ENCODE data around the gene DNAH10. TPM values are rescaled to one million over a fixed set of nuclear protein-coding genes. Genes with fewer than 3 reads are reported as not detected.

DNAH10 gene
- total RNA-seq, 2 experiments from 2014 or later: 0.38 to 0.43 TPM

GRCh38 chr12:123839826-123840225 is 77.7 kb downstream of the DNAH10 start:
- H3K27ac Mint-ChIP-seq: no peak overlapping the region

DNA sequence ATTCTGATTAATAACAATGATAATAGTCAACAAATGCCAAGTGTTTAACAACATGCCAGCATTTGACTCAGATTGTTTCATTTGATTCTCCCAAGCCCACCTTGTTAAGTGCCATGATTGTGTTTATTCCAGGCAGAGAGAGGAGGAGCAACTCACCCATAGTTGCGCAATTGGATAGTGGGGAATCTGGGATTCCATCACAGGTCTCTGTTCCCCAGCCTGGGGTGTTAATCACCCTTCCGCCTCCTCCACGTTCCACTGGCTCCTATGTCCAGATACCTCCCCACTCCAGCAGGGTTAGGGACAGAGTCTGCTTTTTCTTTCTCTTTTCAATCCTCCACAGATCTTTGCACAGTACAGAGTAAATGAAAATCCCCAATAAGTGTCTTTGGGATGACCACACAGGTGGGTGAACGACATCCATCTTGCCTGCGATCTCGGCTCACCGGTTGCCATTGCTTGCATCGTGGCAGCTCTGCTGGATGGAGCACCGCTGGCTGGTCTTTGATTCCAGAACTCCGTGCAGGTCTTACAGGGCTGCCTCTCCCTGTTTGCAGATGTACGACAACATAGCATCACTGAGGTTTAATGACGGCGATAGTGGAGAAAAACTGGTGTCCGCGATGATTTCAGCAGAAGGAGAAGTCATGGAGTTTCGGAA is 78.8 kb downstream of the DNAH10 start:
- no peak overlapping the region for H3K4me3 Mint-ChIP-seq
- ChIA-PET CTCF (interaction anchor here (1.7 kb wide), 1 partner anchor 195 kb away, joined by 3 read pairs; no protein-coding TSS in a partner anchor), POLR2A (no interaction called here)
- intact Hi-C loops (cut with micrococcal nuclease): no loop called here
- H3K27ac Mint-ChIP-seq: no peak overlapping the region
- H3K9me3 Mint-ChIP-seq: no peaks in the 10 kb centered on the region
- DNase-seq (no peak), ATAC-seq (no peak)
- no peaks in the 10 kb centered on the region for H3K27me3 Mint-ChIP-seq
- TF ChIP-seq, protein P1, sequence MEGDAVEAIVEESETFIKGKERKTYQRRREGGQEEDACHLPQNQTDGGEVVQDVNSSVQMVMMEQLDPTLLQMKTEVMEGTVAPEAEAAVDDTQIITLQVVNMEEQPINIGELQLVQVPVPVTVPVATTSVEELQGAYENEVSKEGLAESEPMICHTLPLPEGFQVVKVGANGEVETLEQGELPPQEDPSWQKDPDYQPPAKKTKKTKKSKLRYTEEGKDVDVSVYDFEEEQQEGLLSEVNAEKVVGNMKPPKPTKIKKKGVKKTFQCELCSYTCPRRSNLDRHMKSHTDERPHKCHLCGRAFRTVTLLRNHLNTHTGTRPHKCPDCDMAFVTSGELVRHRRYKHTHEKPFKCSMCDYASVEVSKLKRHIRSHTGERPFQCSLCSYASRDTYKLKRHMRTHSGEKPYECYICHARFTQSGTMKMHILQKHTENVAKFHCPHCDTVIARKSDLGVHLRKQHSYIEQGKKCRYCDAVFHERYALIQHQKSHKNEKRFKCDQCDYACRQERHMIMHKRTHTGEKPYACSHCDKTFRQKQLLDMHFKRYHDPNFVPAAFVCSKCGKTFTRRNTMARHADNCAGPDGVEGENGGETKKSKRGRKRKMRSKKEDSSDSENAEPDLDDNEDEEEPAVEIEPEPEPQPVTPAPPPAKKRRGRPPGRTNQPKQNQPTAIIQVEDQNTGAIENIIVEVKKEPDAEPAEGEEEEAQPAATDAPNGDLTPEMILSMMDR (IDR thresholded peaks at IDR 0.05): no peak
- H3K4me1 Mint-ChIP-seq (ENCODE audit: low read depth): no peaks in the 10 kb centered on the region
- no peaks in the 10 kb centered on the region for H3K36me3 Mint-ChIP-seq (ENCODE audit: low read depth)

More at GRCh38 chr12:123839826-123840225, 77.7 kb downstream of the DNAH10 start:
- POLR2A ChIA-PET: no interaction called here
- H3K4me1 Mint-ChIP-seq (ENCODE audit: low read depth): no peaks in the 10 kb centered on the region
- no peaks in the 10 kb centered on the region for H3K27me3 Mint-ChIP-seq
- CTCF ChIA-PET: no interaction called here
- ATAC-seq (no peak), DNase-seq (no peak)
- H3K4me3 Mint-ChIP-seq: no peak overlapping the region
- intact Hi-C loops (cut with micrococcal nuclease): no loop called here
- no peaks in the 10 kb centered on the region for H3K9me3 Mint-ChIP-seq
- TF ChIP-seq, protein P1 (IDR thresholded peaks at IDR 0.05): no peak
- no peaks in the 10 kb centered on the region for H3K36me3 Mint-ChIP-seq (ENCODE audit: low read depth)

DNA sequence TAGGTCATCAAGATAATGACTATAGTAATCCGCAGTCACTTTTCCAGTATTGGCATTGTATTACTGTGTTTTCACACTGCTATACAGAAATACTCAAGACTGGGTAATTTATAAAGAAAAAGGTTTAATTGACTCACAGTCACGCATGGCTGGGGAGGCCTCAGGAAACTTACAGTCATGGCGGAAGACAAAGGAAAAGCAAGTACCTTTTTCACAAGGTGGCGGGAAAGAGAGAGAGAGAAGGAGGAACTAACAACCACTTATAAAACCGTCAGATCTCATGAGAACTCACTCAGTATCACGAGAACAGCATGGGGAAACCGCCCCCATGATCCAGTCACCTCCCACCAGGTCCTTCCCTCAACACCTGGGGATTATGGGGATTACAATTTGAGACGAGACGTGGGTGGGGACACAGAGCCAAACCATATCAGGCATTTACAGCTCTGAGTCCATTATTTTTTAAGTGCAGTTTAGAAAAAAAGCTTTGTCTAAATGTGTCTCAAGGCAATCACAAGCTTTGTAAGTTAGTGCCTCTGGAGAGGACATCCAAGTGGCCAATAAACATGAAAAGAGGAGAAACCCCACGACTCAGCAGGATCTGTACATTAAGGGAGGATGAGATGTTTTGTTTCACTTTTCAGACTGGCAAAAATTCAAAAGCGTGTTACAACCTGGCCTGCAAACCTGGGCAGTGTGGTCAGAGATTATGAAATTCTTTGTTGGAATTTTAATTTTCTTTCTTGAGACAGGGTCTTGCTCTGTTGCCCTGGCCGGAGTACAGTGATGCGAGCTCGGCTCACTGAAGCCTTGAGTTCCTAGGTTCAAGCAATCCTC is 82.0 kb downstream of the DNAH10 start:
- no peaks in the 10 kb centered on the region for H3K4me1 Mint-ChIP-seq (ENCODE audit: low read depth)
- intact Hi-C loops (cut with micrococcal nuclease): no loop called here
- no peaks in the 10 kb centered on the region for H3K27me3 Mint-ChIP-seq
- ATAC-seq (no peak), DNase-seq (no peak)
- no peaks in the 10 kb centered on the region for H3K36me3 Mint-ChIP-seq (ENCODE audit: low read depth)
- H3K4me3 Mint-ChIP-seq: no peak overlapping the region
- TF ChIP-seq, protein P1 (IDR thresholded peaks at IDR 0.05): no peak
- H3K27ac Mint-ChIP-seq: no peak overlapping the region
- ChIA-PET POLR2A (no interaction called here), CTCF (no interaction called here)
- no peaks in the 10 kb centered on the region for H3K9me3 Mint-ChIP-seq

- ChIA-PET POLR2A (no interaction called here), CTCF (no interaction called here)
- DNase-seq (no peak), ATAC-seq (no peak)
- intact Hi-C loops (cut with micrococcal nuclease): no loop called here
- Mint-ChIP-seq H3K36me3 (ENCODE audit: low read depth) (no peaks in the 10 kb centered on the region), H3K27me3 (no peaks in the 10 kb centered on the region), H3K27ac (no peak overlapping the region), H3K4me3 (no peak overlapping the region), H3K9me3 (no peaks in the 10 kb centered on the region), H3K4me1 (ENCODE audit: low read depth) (no peaks in the 10 kb centered on the region)
- TF ChIP-seq, protein P1 (IDR thresholded peaks at IDR 0.05): no peak
These were observed 83.8 kb downstream of the DNAH10 start for GRCh38 chr12:123845881-123846280.

DNA sequence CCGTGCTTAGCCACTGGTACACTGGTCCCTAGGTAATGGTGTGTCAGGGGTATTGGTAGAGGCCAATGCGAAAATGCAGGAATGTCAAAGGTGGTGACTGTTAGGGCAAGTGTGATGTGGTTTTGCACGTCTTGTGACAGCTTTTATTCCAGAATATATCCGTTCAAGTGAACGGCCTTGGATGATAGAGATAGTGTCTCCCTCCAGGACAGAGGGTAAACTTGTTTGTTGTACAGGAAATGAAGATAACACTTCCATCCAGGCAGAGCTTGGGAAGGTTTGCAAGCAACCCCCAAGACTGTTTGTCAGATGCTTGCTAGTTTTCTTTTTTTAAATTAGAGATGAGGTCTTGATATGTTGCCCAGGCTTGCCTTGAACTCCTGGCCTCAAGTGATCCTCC is 84.2 kb downstream of the DNAH10 start:
- CTCF ChIA-PET: no interaction called here
- intact Hi-C loops (cut with micrococcal nuclease): no loop called here
- no peak for ATAC-seq

More for the DNA sequence above, 84.2 kb downstream of the DNAH10 start:
- no peak for DNase-seq
- POLR2A ChIA-PET: no interaction called here
- Mint-ChIP-seq H3K9me3 (no peaks in the 10 kb centered on the region), H3K27me3 (no peaks in the 10 kb centered on the region), H3K4me1 (ENCODE audit: low read depth) (no peaks in the 10 kb centered on the region), H3K4me3 (no peak overlapping the region), H3K36me3 (ENCODE audit: low read depth) (no peaks in the 10 kb centered on the region), H3K27ac (no peak overlapping the region)
- TF ChIP-seq, protein P1 (IDR thresholded peaks at IDR 0.05): no peak

All from activated CD8-positive, alpha-beta T cell treated with anti-CD3 and anti-CD28 coated beads for 36 hours (primary cell).